Activated naive CD4-positive, alpha-beta T cell treated with anti-CD3 and anti-CD28 coated beads, Interleukin-2, amount 50 U/mL, for 72 hours (primary cell): ENCODE data around the gene TPMT. TPM values are rescaled to one million over a fixed set of nuclear protein-coding genes. Genes with fewer than 3 reads are reported as not detected.

ENCODE experiments used
- ATAC-seq, 2 donors: fragments of 150-1000 bp; cut with Tn5 transposase; 2 replicates each; pipeline ENCODE4 v1.10.0; 2021; ENCODE audit warnings: mild to moderate bottlenecking in 2 of 2, moderate library complexity in 2 of 2
- DNase-seq, 2 donors: peaks; one replicate each; pipeline ENCODE4 v3.0.0; 2021 to 2022; ENCODE audit warnings: low spot score in 2 of 2
- H3K27ac Mint-ChIP-seq, 2 donors: one replicate each; pipeline ENCODE4 v1.8.0; 2022; ENCODE audit warnings: mild to moderate bottlenecking in 2 of 2, mixed read lengths in 2 of 2
- H3K36me3 Mint-ChIP-seq, 2 donors: one replicate each; pipeline ENCODE4 v1.8.0; 2022; ENCODE audit warnings: mixed read lengths in 2 of 2
- H3K9me3 Mint-ChIP-seq, 2 donors: one replicate each; pipeline ENCODE4 v1.8.0; 2022; ENCODE audit warnings: mixed read lengths in 2 of 2
- total RNA-seq, 2 donors: library from RNA; stranded (reverse); gene quantifications; one replicate each; pipeline ENCODE4 v1.2.3, GENCODE V29; 2022

TPMT gene
- total RNA-seq, 2 donors from 2014 or later, result 3.9 to 9.4 TPM

GRCh38 chr6:18139935-18140621 is 14.8 kb downstream of the TPMT start:
- H3K36me3 Mint-ChIP-seq, result peaks cover 10 to 27% of the 10 kb centered on the region in 2 donors

GRCh38 chr6:18138906-18139305 is 16.0 kb downstream of the TPMT start:
- Mint-ChIP-seq H3K36me3 (peaks cover 10 to 28% of the 10 kb centered on the region in 2 donors), H3K27ac (no peak overlapping the region), H3K9me3 (no peaks in the 10 kb centered on the region)
- DNase-seq, result no peak
- ATAC-seq, result no peak

More at GRCh38 chr6:18139935-18140621, 14.8 kb downstream of the TPMT start:
- ATAC-seq (no peak), DNase-seq (no peak)
- Mint-ChIP-seq H3K9me3 (no peaks in the 10 kb centered on the region), H3K27ac (no peak overlapping the region)

- H3K27ac Mint-ChIP-seq, result no peak overlapping the region
- ATAC-seq (no peak), DNase-seq (no peak)
- H3K9me3 Mint-ChIP-seq, result no peaks in the 10 kb centered on the region
- peaks cover 18 to 20% of the 10 kb centered on the region in 2 donors for H3K36me3 Mint-ChIP-seq
These were observed 18.6 kb downstream of the TPMT start for GRCh38 chr6:18136260-18136659.

GRCh38 chr6:18135171-18135570 is 19.7 kb downstream of the TPMT start:
- ATAC-seq, result no peak
- Mint-ChIP-seq H3K27ac (no peak overlapping the region), H3K36me3 (peaks cover 16 to 18% of the 10 kb centered on the region in 2 donors), H3K9me3 (no peaks in the 10 kb centered on the region)
- no peak for DNase-seq

- no peak for DNase-seq
- Mint-ChIP-seq H3K27ac (no peak overlapping the region), H3K9me3 (no peaks in the 10 kb centered on the region), H3K36me3 (peaks cover 12 to 18% of the 10 kb centered on the region in 2 donors)
- no peak for ATAC-seq
These were observed 22.5 kb downstream of the TPMT start for GRCh38 chr6:18132346-18132745.

GRCh38 chr6:18126121-18126520 is 28.8 kb downstream of the TPMT start:
- no peaks in the 10 kb centered on the region for H3K9me3 Mint-ChIP-seq

GRCh38 chr6:18122128-18123093 is 32.5 kb downstream of the TPMT start, which contains the start of gene NHLRC1:
TSS of gene NHLRC1 (minus strand) at chr6:18122677. CDS start at chr6:18122606, 71 bp downstream.
- H3K27ac Mint-ChIP-seq, result no peak within 1 kb of the TSS
- peak; percentile 99 for ATAC-seq
- DNase-seq, result peak; percentile 65 to 73
- H3K9me3 Mint-ChIP-seq, result peaks cover 0 to 12% of the 10 kb centered on the region in 2 donors
- H3K36me3 Mint-ChIP-seq, result peaks cover 9 to 22% of the 10 kb centered on the region in 2 donors

More at GRCh38 chr6:18126121-18126520, 28.8 kb downstream of the TPMT start:
- H3K27ac Mint-ChIP-seq, result no peak overlapping the region
- H3K36me3 Mint-ChIP-seq, result peaks cover 0 to 11% of the 10 kb centered on the region in 2 donors
- ATAC-seq, result no peak
- no peak for DNase-seq

GRCh38 chr6:18121580-18122127 is 33.2 kb downstream of the TPMT start:
- no peak for ATAC-seq
- Mint-ChIP-seq H3K9me3 (peaks cover 0 to 12% of the 10 kb centered on the region in 2 donors), H3K27ac (no peak overlapping the region), H3K36me3 (peaks cover 9 to 22% of the 10 kb centered on the region in 2 donors)
- DNase-seq, result no peak

- Mint-ChIP-seq H3K27ac (no peak overlapping the region), H3K9me3 (peaks cover 0 to 17% of the 10 kb centered on the region in 2 donors), H3K36me3 (peaks cover 9 to 22% of the 10 kb centered on the region in 2 donors)
- ATAC-seq (no peak), DNase-seq (no peak)
These were observed 35.6 kb downstream of the TPMT start for GRCh38 chr6:18119236-18119635.

- peaks cover 0 to 18% of the 10 kb centered on the region in 2 donors for H3K9me3 Mint-ChIP-seq
- no peak for ATAC-seq
These were observed 36.5 kb downstream of the TPMT start for GRCh38 chr6:18118330-18118729.

GRCh38 chr6:18117136-18117535 is 37.7 kb downstream of the TPMT start:
- DNase-seq, result no peak
- peaks cover 16 to 17% of the 10 kb centered on the region in 2 donors for H3K36me3 Mint-ChIP-seq
- no peak for ATAC-seq
- H3K9me3 Mint-ChIP-seq, result peaks cover 0 to 18% of the 10 kb centered on the region in 2 donors
- no peak overlapping the region for H3K27ac Mint-ChIP-seq

More at GRCh38 chr6:18118330-18118729, 36.5 kb downstream of the TPMT start:
- H3K36me3 Mint-ChIP-seq, result peaks cover 12 to 22% of the 10 kb centered on the region in 2 donors
- H3K27ac Mint-ChIP-seq, result no peak overlapping the region
- DNase-seq, result no peak

GRCh38 chr6:18115356-18115755 is 39.5 kb downstream of the TPMT start:
- Mint-ChIP-seq H3K36me3 (peaks cover 16 to 17% of the 10 kb centered on the region in 2 donors), H3K9me3 (peaks cover 0 to 18% of the 10 kb centered on the region in 2 donors), H3K27ac (peak overlapping the region in 1 of 2 donors; percentile 71)
- peak; percentile 93 to 97 for ATAC-seq
- peak in 1 of 2 donors; percentile 40 for DNase-seq

- H3K36me3 Mint-ChIP-seq, result peaks cover 0 to 7% of the 10 kb centered on the region in 2 donors
- ATAC-seq, result peak in 1 of 2 donors; percentile 43
- H3K9me3 Mint-ChIP-seq, result peaks cover 0 to 28% of the 10 kb centered on the region in 2 donors
- H3K27ac Mint-ChIP-seq, result no peak overlapping the region
- no peak for DNase-seq
These were observed 44.7 kb downstream of the TPMT start for GRCh38 chr6:18110162-18110561.

GRCh38 chr6:18107061-18107460 is 47.8 kb downstream of the TPMT start:
- Mint-ChIP-seq H3K9me3 (peaks cover 0 to 26% of the 10 kb centered on the region in 2 donors), H3K36me3 (peaks cover 0 to 7% of the 10 kb centered on the region in 2 donors), H3K27ac (no peak overlapping the region)
- no peak for ATAC-seq
- DNase-seq, result no peak

GRCh38 chr6:18102783-18103509 is 51.9 kb downstream of the TPMT start:
- H3K27ac Mint-ChIP-seq, result no peak overlapping the region
- peaks cover 0 to 7% of the 10 kb centered on the region in 2 donors for H3K36me3 Mint-ChIP-seq
- no peak for ATAC-seq
- DNase-seq, result no peak
- peaks cover 0 to 20% of the 10 kb centered on the region in 2 donors for H3K9me3 Mint-ChIP-seq

- DNase-seq, result no peak
- Mint-ChIP-seq H3K27ac (no peak overlapping the region), H3K36me3 (peaks cover 0 to 7% of the 10 kb centered on the region in 2 donors), H3K9me3 (peaks cover 0 to 15% of the 10 kb centered on the region in 2 donors)
- ATAC-seq, result no peak
These were observed 53.0 kb downstream of the TPMT start for GRCh38 chr6:18101873-18102272.
